Nephron progenitor cell (in vitro differentiated cells): ENCODE data around the gene RAB11FIP4.

ENCODE experiments used
- DNase-seq: peaks from one replicate; pipeline ENCODE4 v3.0.0; 2021
- H3K27ac Mint-ChIP-seq: 2 replicates; pipeline ENCODE4 v1.8.0; 2021; ENCODE audit warnings: mild to moderate bottlenecking, moderate library complexity, mixed read lengths
- H3K27me3 Mint-ChIP-seq: 2 replicates; pipeline ENCODE4 v1.8.0; 2021; ENCODE audit warnings: mild to moderate bottlenecking, low read depth, mixed read lengths; ENCODE audit not compliant: poor library complexity
- H3K36me3 Mint-ChIP-seq: 2 replicates; pipeline ENCODE4 v1.8.0; 2021; ENCODE audit warnings: low read depth, mixed read lengths
- H3K4me1 Mint-ChIP-seq: 2 replicates; pipeline ENCODE4 v1.8.0; 2021; ENCODE audit warnings: mixed read lengths
- H3K4me3 Mint-ChIP-seq: 2 replicates; pipeline ENCODE4 v1.8.0; 2021; ENCODE audit warnings: mild to moderate bottlenecking, moderate library complexity, mixed read lengths
- H3K9me3 Mint-ChIP-seq: 2 replicates; pipeline ENCODE4 v1.8.0; 2021; ENCODE audit warnings: mild to moderate bottlenecking, moderate library complexity, mixed read lengths
- CTCF ChIP-seq: fragments of 200-600 bp; sonication (generic); IDR thresholded peaks from 2 replicates; pipeline ENCODE4 v1.5.0; 2021; ENCODE audit warnings: antibody characterized with exemption

Gene RAB11FIP4

GRCh38 chr17:31570951-31571892, 179.7 kb downstream of the RAB11FIP4 start:
- Mint-ChIP-seq H3K4me3 (no peak overlapping the region), H3K9me3 (no peaks in the 10 kb centered on the region), H3K27me3 (peaks cover 4% of the 10 kb centered on the region), H3K36me3 (no peaks in the 10 kb centered on the region), H3K27ac (peak overlapping the region; percentile 47), H3K4me1 (peaks cover 25% of the 10 kb centered on the region)
- no peak for DNase-seq
- TF ChIP-seq CTCF = no peak

DNA sequence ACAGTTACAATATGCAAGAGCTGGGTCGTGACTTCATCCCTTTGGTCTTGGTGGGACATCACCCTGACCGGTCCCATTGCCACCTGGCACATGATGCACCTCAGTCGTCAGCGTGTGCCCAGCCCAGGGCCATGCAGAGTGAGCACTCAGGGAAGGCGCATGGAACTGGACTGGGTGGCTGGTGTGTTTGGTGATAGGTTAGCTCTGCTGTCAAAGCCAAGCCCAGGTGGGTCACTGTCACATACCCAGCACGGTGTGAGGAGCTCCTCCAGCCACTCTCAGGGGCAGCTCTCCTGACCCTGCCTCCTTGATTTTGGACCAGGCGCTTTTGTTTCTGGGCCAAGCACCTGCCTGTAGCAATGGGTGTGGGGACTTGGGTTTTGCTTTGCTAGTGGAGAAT, 180.9 kb downstream of the RAB11FIP4 start:
- Mint-ChIP-seq H3K36me3 (no peaks in the 10 kb centered on the region), H3K4me1 (peaks cover 19% of the 10 kb centered on the region), H3K4me3 (no peak overlapping the region), H3K27me3 (no peaks in the 10 kb centered on the region), H3K9me3 (no peaks in the 10 kb centered on the region), H3K27ac (no peak overlapping the region)
- no peak for TF ChIP-seq CTCF
- DNase-seq = no peak

- DNase-seq = no peak
- Mint-ChIP-seq H3K9me3 (no peaks in the 10 kb centered on the region), H3K36me3 (no peaks in the 10 kb centered on the region), H3K4me1 (peaks cover 13% of the 10 kb centered on the region), H3K4me3 (no peak overlapping the region), H3K27me3 (no peaks in the 10 kb centered on the region), H3K27ac (no peak overlapping the region)
- no peak for TF ChIP-seq CTCF
Observed at GRCh38 chr17:31573047-31573446, 181.6 kb downstream of the RAB11FIP4 start.

DNA sequence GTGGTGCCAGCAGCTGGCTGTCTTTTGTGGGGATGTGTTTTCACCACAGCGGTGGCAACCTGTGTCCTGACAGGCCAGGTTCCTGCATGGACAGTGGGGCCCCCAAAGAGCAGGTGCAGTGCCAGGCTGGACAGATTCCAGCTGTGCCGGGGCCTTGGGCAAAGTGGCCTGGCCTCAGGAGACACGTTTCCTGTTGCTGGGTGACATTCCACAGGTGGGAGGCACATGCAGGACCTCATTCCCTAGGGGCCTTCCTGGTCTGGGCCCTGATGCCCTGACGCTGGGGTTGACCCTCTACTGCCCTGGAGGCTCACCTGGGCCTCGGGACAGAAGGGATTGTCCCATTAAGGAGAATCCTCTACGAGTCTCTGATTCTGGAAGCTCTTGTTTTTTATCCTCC, 182.4 kb downstream of the RAB11FIP4 start:
- no peak for DNase-seq
- no peaks in the 10 kb centered on the region for H3K27me3 Mint-ChIP-seq
- no peaks in the 10 kb centered on the region for H3K9me3 Mint-ChIP-seq
- no peak overlapping the region for H3K27ac Mint-ChIP-seq
- no peak overlapping the region for H3K4me3 Mint-ChIP-seq
- no peaks in the 10 kb centered on the region for H3K36me3 Mint-ChIP-seq
- no peak for TF ChIP-seq CTCF
- peaks cover 13% of the 10 kb centered on the region for H3K4me1 Mint-ChIP-seq

DNA sequence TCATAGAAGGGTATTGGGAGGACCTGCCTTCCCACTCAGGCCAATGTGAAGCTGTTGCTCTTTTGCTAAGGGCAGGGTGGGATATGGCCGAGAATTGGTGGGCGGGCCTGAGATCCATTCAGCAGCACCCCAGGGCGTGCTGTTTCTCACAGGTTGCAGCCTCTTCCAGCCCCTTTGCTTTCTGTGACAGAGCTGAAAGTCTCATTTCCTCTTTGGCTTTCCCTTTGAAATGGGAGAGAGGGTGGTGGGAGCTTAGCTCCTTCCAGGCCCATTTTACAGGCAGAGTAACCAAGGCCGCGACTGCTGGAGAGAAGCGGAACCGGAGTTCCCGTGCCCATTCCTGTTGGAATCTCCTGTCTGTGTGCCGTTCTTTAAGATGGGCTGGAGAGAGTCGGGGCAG, 183.0 kb downstream of the RAB11FIP4 start:
- no peak for TF ChIP-seq CTCF
- no peak overlapping the region for H3K4me3 Mint-ChIP-seq
- no peak overlapping the region for H3K27ac Mint-ChIP-seq
- H3K9me3 Mint-ChIP-seq = no peaks in the 10 kb centered on the region
- no peaks in the 10 kb centered on the region for H3K36me3 Mint-ChIP-seq
- no peak for DNase-seq
- H3K27me3 Mint-ChIP-seq = no peaks in the 10 kb centered on the region
- H3K4me1 Mint-ChIP-seq = peaks cover 17% of the 10 kb centered on the region

- Mint-ChIP-seq H3K36me3 (no peaks in the 10 kb centered on the region), H3K9me3 (no peaks in the 10 kb centered on the region), H3K27ac (no peak overlapping the region), H3K4me1 (peaks cover 21% of the 10 kb centered on the region), H3K27me3 (no peaks in the 10 kb centered on the region), H3K4me3 (no peak overlapping the region)
- TF ChIP-seq CTCF = no peak
- no peak for DNase-seq
Observed at GRCh38 chr17:31575043-31575442, 183.6 kb downstream of the RAB11FIP4 start.
